HCT116 (cell line): ENCODE measurements around the gene ADGRL3. TPM values are rescaled to one million over a fixed set of nuclear protein-coding genes. Genes with fewer than 3 reads are reported as not detected.

ENCODE experiments used
- ATAC-seq: fragments of 200-7000 bp; cut with Tn5 transposase; 2 replicates; pipeline ENCODE4 v1.9.1; 2020; ENCODE audit warnings: mild to moderate bottlenecking, moderate library complexity
- BruUV-seq: library from RNA; stranded (reverse); fragments of 400-500 nt; replicated peaks from 2 replicates; lab custom pipeline; 2021; lab: Mats Ljungman, UMichigan
- CTCF ChIA-PET: fragments of 300-600 bp; sonication (Branson Sonifier 250); formaldehyde crosslinking; loops from one replicate; lab custom pipeline; 2021; ENCODE audit warnings: antibody characterized with exemption; lab: Charles Lee
- POLR2A ChIA-PET: fragments of 300-600, 350-600 bp; sonication (Branson Sonifier 250); formaldehyde crosslinking; loops from one replicate; lab custom pipeline; 2021; ENCODE audit warnings: antibody characterized with exemption; lab: Charles Lee
- RAD21 ChIA-PET, 2 experiments: fragments of 300-600 bp; sonication (Branson Sonifier 250); formaldehyde crosslinking; loops; one replicate each; lab custom pipeline; 2023; ENCODE audit warnings: low total read pairs in 2 of 2; ENCODE audit not compliant: uncharacterized antibody in 2 of 2, unreplicated experiment in 2 of 2, low non-redundant PET in 1 of 2; lab: Charles Lee
- DNase-seq: peaks from one replicate; pipeline ENCODE4 v3.0.0-alpha.2; 2010; ENCODE audit warnings: low read depth, low spot score
- H2AFZ ChIP-seq: fragments of 200-600 bp; shearing (Covaris generic), sonication (generic); 2 replicates; pipeline ENCODE4 v1.6.1; 2017; ENCODE audit warnings: low read depth, mixed run types, mixed read lengths, antibody characterized with exemption, low read length; ENCODE audit not compliant: poor library complexity, severe bottlenecking
- H3K27ac ChIP-seq: 2 replicates; pipeline ENCODE4 v1.5.1; 2012; ENCODE audit warnings: low read depth, low read length
- H3K27me3 ChIP-seq: fragments of 200-600 bp; sonication (generic); 2 replicates; pipeline ENCODE4 v1.6.1; 2016; ENCODE audit warnings: mixed run types, low read length, mixed read lengths; ENCODE audit not compliant: insufficient read depth
- H3K36me3 ChIP-seq, 2 experiments: fragments of 200-500 bp in 1 of 2; fragments of 200-600 bp in 1 of 2; sonication (Bioruptor generic) in 1 of 2; sonication (generic) in 1 of 2; 2 replicates each; pipeline versions ENCODE4 v1.5.1 to v1.6.1; 2014 to 2016; ENCODE audit warnings: low read length in 2 of 2, inconsistent platforms in 1 of 2, mixed read lengths in 1 of 2, mixed run types in 1 of 2; ENCODE audit not compliant: insufficient read depth in 2 of 2, control insufficient read depth in 1 of 2
- H3K4me1 ChIP-seq, 2 experiments: fragments of 200-600 bp in 1 of 2; sonication (generic) in 1 of 2; 2 replicates each; pipeline versions ENCODE4 v1.5.1 to v1.6.1; 2012 to 2017; ENCODE audit warnings: low read length in 2 of 2, inconsistent platforms in 1 of 2, mild to moderate bottlenecking in 1 of 2, mixed read lengths in 1 of 2, mixed run types in 1 of 2, moderate library complexity in 1 of 2; ENCODE audit not compliant: insufficient read depth in 2 of 2, control insufficient read depth in 1 of 2
- H3K4me2 ChIP-seq: fragments of 200-600 bp; sonication (generic); 2 replicates; pipeline ENCODE4 v1.6.1; 2017; ENCODE audit warnings: mixed run types, low read length, mixed read lengths
- H3K4me3 ChIP-seq, 2 experiments: fragments of 200-600 bp in 1 of 2; sonication (generic) in 1 of 2; replicated peaks in 1 of 2; 2 replicates each; pipeline ENCODE4 v1.5.1; 2011 to 2016; ENCODE audit warnings: low read length in 2 of 2, control low read depth in 1 of 2, low read depth in 1 of 2, mild to moderate bottlenecking in 1 of 2, mixed read lengths in 1 of 2, mixed run types in 1 of 2
- H3K79me2 ChIP-seq: fragments of 200-600 bp; sonication (generic); 2 replicates; pipeline ENCODE4 v1.6.1; 2017; ENCODE audit warnings: mild to moderate bottlenecking, mixed run types, low read length, moderate library complexity, mixed read lengths; ENCODE audit not compliant: insufficient read depth
- H3K9ac ChIP-seq: fragments of 200-600 bp; sonication (generic); 2 replicates; pipeline ENCODE4 v1.6.1; 2016; ENCODE audit warnings: low read length, mixed read lengths
- H3K9me2 ChIP-seq: fragments of 200-600 bp; sonication (generic), shearing (Covaris generic); 2 replicates; pipeline ENCODE4 v1.6.1; 2017; ENCODE audit warnings: mixed run types, mild to moderate bottlenecking, moderate library complexity; ENCODE audit not compliant: insufficient read depth
- H3K9me3 ChIP-seq, 2 experiments: fragments of 200-500 bp in 1 of 2; fragments of 200-600 bp in 1 of 2; sonication (Bioruptor generic) in 1 of 2; sonication (generic) in 1 of 2; 2 replicates each; pipeline ENCODE4 v1.6.1; 2014 to 2017; ENCODE audit warnings: low read length in 2 of 2, mixed read lengths in 2 of 2, inconsistent platforms in 1 of 2, low read depth in 1 of 2, mild to moderate bottlenecking in 1 of 2, mixed run types in 1 of 2, moderate library complexity in 1 of 2; ENCODE audit not compliant: control insufficient read depth in 1 of 2, insufficient read depth in 1 of 2
- H4K20me1 ChIP-seq: fragments of 200-600 bp; sonication (generic), shearing (Covaris generic); 2 replicates; pipeline ENCODE4 v1.6.1; 2017; ENCODE audit warnings: mixed run types, mild to moderate bottlenecking, moderate library complexity; ENCODE audit not compliant: insufficient read depth
- JUND ChIP-seq: IDR thresholded peaks from 2 replicates; pipeline ENCODE4 v1.6.1; 2012
- ZBTB33 ChIP-seq: IDR thresholded peaks from 2 replicates; pipeline ENCODE4 v1.6.1; 2011; ENCODE audit warnings: mild to moderate bottlenecking, low read length, moderate library complexity; ENCODE audit not compliant: insufficient replicate concordance; ENCODE audit errors: extremely low read depth
- intact Hi-C: fragments of 100-400 bp; cut with micrococcal nuclease; formaldehyde crosslinking; loops from 2 replicates; pipeline ENCODE4 v1.10.0; 2022
- total RNA-seq: library from RNA; stranded (reverse); gene quantifications from one replicate; pipeline ENCODE4 v1.2.1, GENCODE V29; 2021; ENCODE audit not compliant: unreplicated experiment

Gene ADGRL3
- total RNA-seq, 1 experiment from 2014 or later: not detected

- no peak overlapping the region for H2AFZ ChIP-seq
Measured at GRCh38 chr4:61276029-61276428, 75.9 kb downstream of the ADGRL3 start.

More at GRCh38 chr4:61276029-61276428, 75.9 kb downstream of the ADGRL3 start:
- TF ChIP-seq ZBTB33: no peak
- TF ChIP-seq JUND: no peak
- BruUV-seq: no TSS peak
- Histone ChIP-seq H4K20me1 (no peaks in the 10 kb centered on the region), H3K4me1 (no peaks in the 10 kb centered on the region), H3K27me3 (no peaks in the 10 kb centered on the region), H3K9ac (no peak overlapping the region), H3K79me2 (no peaks in the 10 kb centered on the region), H3K27ac (no peak overlapping the region), H3K9me3 (peaks cover 9 to 14% of the 10 kb centered on the region in 2 experiments; a peak in 2 of 4 replicates), H3K36me3 (no peaks in the 10 kb centered on the region), H3K4me3 (no peak overlapping the region), H3K4me2 (no peak overlapping the region), H3K9me2 (no peaks in the 10 kb centered on the region)
- DNase-seq (no peak), ATAC-seq (no peak)
- ChIA-PET CTCF (no interaction called here), RAD21 (no interaction called here), POLR2A (no interaction called here)
- intact Hi-C loops: no loop called here
